ENCODE data around the gene PLEKHH2.
"Not testable (repeated sequence)": the region's sequence is repeated elsewhere in the genome, so short reads cannot be mapped to it uniquely, and the experiment has no call there.

PLEKHH2 gene

GRCh38 chr2:43637030-43637803 lies at the start of gene PLEKHH2:
Gene PLEKHH2, plus strand, starts transcription at chr2:43637260. Its CDS starts 7,414 bp downstream, at chr2:43644674.
- DNase-seq: no peak

GRCh38 chr2:43592443-43592842 lies 44.6 kb upstream of the PLEKHH2 start:
- DNase-seq: no peak

- DNase-seq: no peak
Observed at GRCh38 chr2:43593254-43593653, 43.8 kb upstream of the PLEKHH2 start.

- no peak for DNase-seq
Observed at GRCh38 chr2:43594875-43595274, 42.2 kb upstream of the PLEKHH2 start.

GRCh38 chr2:43595603-43596412 lies 41.3 kb upstream of the PLEKHH2 start, which contains the start of gene THADA:
Gene THADA, minus strand, starts transcription at chr2:43596038. Its CDS starts 3,646 bp downstream, at chr2:43592392.
- peak; percentile 98 for DNase-seq

- DNase-seq: not testable (repeated sequence)
Observed at GRCh38 chr2:43600596-43600995, 36.5 kb upstream of the PLEKHH2 start.

- DNase-seq: no peak
Observed at GRCh38 chr2:43604674-43605073, 32.4 kb upstream of the PLEKHH2 start.

- DNase-seq: no peak
Observed at GRCh38 chr2:43605079-43605655, 31.9 kb upstream of the PLEKHH2 start.

GRCh38 chr2:43605851-43606250 lies 31.2 kb upstream of the PLEKHH2 start:
- DNase-seq: no peak

GRCh38 chr2:43609290-43609918 lies 27.7 kb upstream of the PLEKHH2 start:
- no peak for DNase-seq

GRCh38 chr2:43610361-43610760 lies 26.7 kb upstream of the PLEKHH2 start:
- DNase-seq: no peak

- DNase-seq: peak; percentile 21
Observed at GRCh38 chr2:43611987-43612894, 24.8 kb upstream of the PLEKHH2 start.

- DNase-seq: no peak
Observed at GRCh38 chr2:43612944-43613343, 24.1 kb upstream of the PLEKHH2 start.

GRCh38 chr2:43616967-43617680 lies 19.9 kb upstream of the PLEKHH2 start:
- no peak for DNase-seq

- no peak for DNase-seq
Observed at GRCh38 chr2:43619511-43619910, 17.5 kb upstream of the PLEKHH2 start.

GRCh38 chr2:43622931-43623451 lies 14.1 kb upstream of the PLEKHH2 start:
- DNase-seq: no peak

GRCh38 chr2:43631618-43632317 lies 5.3 kb upstream of the PLEKHH2 start:
- DNase-seq: no peak

- DNase-seq: no peak
Observed at GRCh38 chr2:43634604-43635306, 2.3 kb upstream of the PLEKHH2 start.

- DNase-seq: not testable (repeated sequence)
Observed at GRCh38 chr2:43636153-43636552, 907 bp upstream of the PLEKHH2 start.

- no peak for DNase-seq
Observed at GRCh38 chr2:43636621-43637020, 439 bp upstream of the PLEKHH2 start.

Measured in GF-D8 (cell line).